Endodermal cell (in vitro differentiated cells): ENCODE data around the gene IQCE. TPM values are rescaled to one million over a fixed set of nuclear protein-coding genes. Genes with fewer than 3 reads are reported as not detected.
A peak's percentile ranks its signal among the peaks of the same experiment; 100 is the strongest.
"Not testable (repeated sequence)": the region's sequence is repeated elsewhere in the genome, so short reads cannot be mapped to it uniquely, and the experiment has no call there.

Experiments
- DNase-seq: peaks from one replicate; pipeline ENCODE4 v3.0.0-alpha.2; 2017
- H3K27ac ChIP-seq: 2 replicates; pipeline ENCODE4 v1.5.1; 2013; ENCODE audit warnings: mild to moderate bottlenecking, low read depth, low read length, moderate library complexity
- H3K27me3 ChIP-seq: 2 replicates; pipeline ENCODE4 v1.6.1; 2013; ENCODE audit warnings: mild to moderate bottlenecking, low read length, moderate library complexity; ENCODE audit not compliant: insufficient read depth, control insufficient read depth, poor library complexity, severe bottlenecking
- H3K36me3 ChIP-seq: 2 replicates; pipeline ENCODE4 v1.7.0; 2013; ENCODE audit warnings: mild to moderate bottlenecking, low read length, moderate library complexity; ENCODE audit not compliant: control insufficient read depth, insufficient read depth
- H3K4me1 ChIP-seq: one replicate; pipeline ENCODE4 v1.7.0; 2013; ENCODE audit warnings: low read length; ENCODE audit not compliant: control insufficient read depth, insufficient read depth
- H3K4me3 ChIP-seq: 2 replicates; pipeline ENCODE4 v1.5.1; 2013; ENCODE audit warnings: mild to moderate bottlenecking, low read length, moderate library complexity
- H3K9ac ChIP-seq: 2 replicates; pipeline ENCODE4 v1.6.1; 2013; ENCODE audit warnings: mild to moderate bottlenecking, low read length, moderate library complexity; ENCODE audit not compliant: poor library complexity, severe bottlenecking; ENCODE audit errors: extremely low read depth
- H3K9me3 ChIP-seq: 2 replicates; pipeline ENCODE4 v1.6.1; 2013; ENCODE audit warnings: mild to moderate bottlenecking, low read length, moderate library complexity; ENCODE audit not compliant: control insufficient read depth
- H3K27ac Mint-ChIP-seq: 2 replicates; pipeline ENCODE4 v1.8.0; 2020; ENCODE audit warnings: mixed read lengths
- H3K27me3 Mint-ChIP-seq: 2 replicates; pipeline ENCODE4 v1.8.0; 2021; ENCODE audit warnings: mild to moderate bottlenecking, mixed read lengths; ENCODE audit not compliant: insufficient read depth
- H3K36me3 Mint-ChIP-seq: 2 replicates; pipeline ENCODE4 v1.8.0; 2020; ENCODE audit warnings: low read depth, mixed read lengths
- H3K4me1 Mint-ChIP-seq: 2 replicates; pipeline ENCODE4 v1.8.0; 2020; ENCODE audit warnings: mixed read lengths
- H3K4me3 Mint-ChIP-seq: 2 replicates; pipeline ENCODE4 v1.8.0; 2020; ENCODE audit warnings: mild to moderate bottlenecking, moderate library complexity, mixed read lengths
- H3K9me3 Mint-ChIP-seq: 2 replicates; pipeline ENCODE4 v1.8.0; 2020; ENCODE audit warnings: mild to moderate bottlenecking, mixed read lengths
- CTCF ChIP-seq: fragments of 200-600 bp; sonication (generic); conservative IDR thresholded peaks from 2 replicates; pipeline ENCODE4 v1.5.0; 2021; ENCODE audit warnings: antibody characterized with exemption, mild to moderate bottlenecking
- WGBS, 2 experiments: methylation state at CpG; one replicate each; pipeline versions ENCODE4 v1.1.5 to v1.1.7; 2013; ENCODE audit warnings: missing lambda C conversion rate in 2 of 2, mixed read lengths in 1 of 2; ENCODE audit not compliant: insufficient coverage in 1 of 2, insufficient read length in 1 of 2; 5-methylcytosine and 5-hydroxymethylcytosine counted together
- total RNA-seq, 2 donors: library from RNA; stranded (reverse); fragmentation: NEBNext Ultra II Directional in 1 of 2; extraction: Animal tissue kit (Norgen Biotek cat#: 25700) in 1 of 2; gene quantifications; 2 replicates in 1 of 2; 3 replicates in 1 of 2; pipeline ENCODE4 v1.2.1, GENCODE V29; 2021

Gene IQCE
- total RNA-seq, 2 donors from 2014 or later: 15.4 to 20.8 TPM

- H3K27ac ChIP-seq: no peak overlapping the region
- Mint-ChIP-seq H3K27me3 (no peaks in the 10 kb centered on the region), H3K27ac (peak overlapping the region; percentile 75), H3K36me3 (peaks cover 24% of the 10 kb centered on the region), H3K4me1 (peaks cover 13% of the 10 kb centered on the region), H3K4me3 (peak overlapping the region; percentile 77), H3K9me3 (no peaks in the 10 kb centered on the region)
- WGBS, 2 experiments: 24 to 49% methylated on average over 3 to 12 of the region's 12 CpGs
- no peak for TF ChIP-seq CTCF
- H3K9me3 ChIP-seq: no peaks in the 10 kb centered on the region
- no peaks in the 10 kb centered on the region for H3K27me3 ChIP-seq
- peaks cover 27% of the 10 kb centered on the region for H3K36me3 ChIP-seq
- peaks cover 8% of the 10 kb centered on the region for H3K4me1 ChIP-seq
- H3K4me3 ChIP-seq: peak overlapping the region; percentile 81
- peak overlapping the region; percentile 87 for H3K9ac ChIP-seq
- peak; percentile 64 for DNase-seq
Observed at GRCh38 chr7:2554661-2555111, 4.1 kb upstream of the IQCE start.

- Mint-ChIP-seq H3K4me3 (peak within 1 kb of the TSS; percentile 77), H3K36me3 (peaks cover 24% of the 10 kb centered on the region), H3K27me3 (no peaks in the 10 kb centered on the region), H3K27ac (peak within 1 kb of the TSS; percentile 89), H3K9me3 (no peaks in the 10 kb centered on the region), H3K4me1 (peaks cover 15% of the 10 kb centered on the region)
- peaks cover 24% of the 10 kb centered on the region for H3K36me3 ChIP-seq
- H3K4me3 ChIP-seq: peak within 1 kb of the TSS; percentile 81
- 0% methylated on average over 43 to 79 of the region's 79 CpGs for WGBS, 2 experiments
- peak; percentile 99 for DNase-seq
- H3K4me1 ChIP-seq: peaks cover 8% of the 10 kb centered on the region
- TF ChIP-seq CTCF: peak; percentile 76
- H3K27me3 ChIP-seq: no peaks in the 10 kb centered on the region
- H3K27ac ChIP-seq: peak within 1 kb of the TSS; percentile 100
- H3K9ac ChIP-seq: peak within 1 kb of the TSS; percentile 87
- H3K9me3 ChIP-seq: no peaks in the 10 kb centered on the region
Observed at GRCh38 chr7:2555121-2556052, 3.4 kb upstream of the IQCE start, which contains the start of gene BRAT1. BRAT1 (minus strand) TSS chr7:2555524; CDS start chr7:2554431, 1,093 bp downstream.

DNA sequence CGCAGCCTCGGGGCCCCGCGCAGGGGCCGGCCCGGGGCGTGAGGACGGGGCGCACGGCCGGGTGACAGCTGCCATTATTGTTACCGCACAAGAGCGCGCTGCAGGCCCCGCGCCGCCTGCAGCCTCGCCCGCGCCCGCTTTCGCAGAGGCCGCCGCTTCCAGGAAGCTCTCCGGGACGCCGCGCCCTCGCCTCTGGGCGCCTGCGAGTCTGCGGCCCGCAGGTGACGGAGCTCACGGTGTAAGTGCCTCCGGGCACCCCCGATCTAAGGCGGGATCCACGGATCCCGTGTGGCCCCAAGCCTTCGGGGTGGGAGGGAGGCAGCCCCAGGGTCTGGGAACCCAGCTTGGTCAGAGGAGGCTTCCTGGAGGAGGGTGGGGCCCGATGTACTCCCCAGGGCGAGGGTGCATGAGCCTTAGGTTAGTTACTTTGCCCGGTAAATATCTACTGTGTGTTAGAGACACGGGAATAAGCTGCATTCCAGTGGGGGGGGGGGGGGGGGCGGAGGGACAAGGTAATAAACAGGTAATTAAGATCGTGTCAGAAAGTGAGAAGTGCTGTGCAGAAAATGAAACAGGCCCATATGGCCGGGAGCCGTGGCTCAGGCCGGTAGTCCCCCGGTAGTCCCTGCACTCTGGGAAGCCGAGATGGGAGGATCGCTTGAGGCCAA is 638 bp downstream of the IQCE start:
- no peak for TF ChIP-seq CTCF
- Mint-ChIP-seq H3K4me3 (peak overlapping the region; percentile 62), H3K27ac (no peak overlapping the region), H3K4me1 (peaks cover 8% of the 10 kb centered on the region), H3K36me3 (peaks cover 10% of the 10 kb centered on the region), H3K27me3 (no peaks in the 10 kb centered on the region), H3K9me3 (no peaks in the 10 kb centered on the region)
- peaks cover 7% of the 10 kb centered on the region for H3K36me3 ChIP-seq
- DNase-seq: no peak
- H3K27me3 ChIP-seq: no peaks in the 10 kb centered on the region
- peaks cover 2% of the 10 kb centered on the region for H3K4me1 ChIP-seq
- H3K9ac ChIP-seq: peak overlapping the region; percentile 80
- H3K4me3 ChIP-seq: peak overlapping the region; percentile 88
- no peaks in the 10 kb centered on the region for H3K9me3 ChIP-seq
- H3K27ac ChIP-seq: peak overlapping the region; percentile 76
- WGBS, 2 experiments: 9 to 24% methylated on average over 13 to 52 of the region's 53 CpGs

- WGBS, 2 experiments: 92 to 93% methylated on average over 2 to 3 of the region's 3 CpGs
- H3K4me3 Mint-ChIP-seq, H3K4me3 ChIP-seq, DNase-seq, H3K4me1 Mint-ChIP-seq, H3K9me3 Mint-ChIP-seq, H3K27ac Mint-ChIP-seq, H3K9me3 ChIP-seq, H3K27me3 Mint-ChIP-seq, H3K9ac ChIP-seq, H3K27ac ChIP-seq, H3K36me3 ChIP-seq, H3K27me3 ChIP-seq: not testable (repeated sequence)
- H3K36me3 Mint-ChIP-seq: peaks cover 15% of the 10 kb centered on the region
- peaks cover 11% of the 10 kb centered on the region for H3K4me1 ChIP-seq
Observed at GRCh38 chr7:2563955-2564354, 5.2 kb downstream of the IQCE start.
